Activated naive CD4-positive, alpha-beta T cell treated with anti-CD3 and anti-CD28 coated beads, Interleukin-2, amount 10 ng/mL, durations not matched to agents 5 hours and 36 hours (primary cell): ENCODE measurements around the gene SF3A2. TPM values are rescaled to one million over a fixed set of nuclear protein-coding genes. Genes with fewer than 3 reads are reported as not detected.

ENCODE experiments used
- microRNA-seq: library from miRNA; unstranded; fragments of <30 nt; microRNA quantifications from one replicate; pipeline ENCODE4 v1.2.0, GENCODE V29; 2022; ENCODE audit warnings: borderline microRNAs expressed, borderline replicate concordance
- total RNA-seq, 2 experiments: library from RNA; stranded (reverse); gene quantifications; one replicate each; pipeline ENCODE4 v1.2.3, GENCODE V29; 2021

SF3A2 gene, protein sequence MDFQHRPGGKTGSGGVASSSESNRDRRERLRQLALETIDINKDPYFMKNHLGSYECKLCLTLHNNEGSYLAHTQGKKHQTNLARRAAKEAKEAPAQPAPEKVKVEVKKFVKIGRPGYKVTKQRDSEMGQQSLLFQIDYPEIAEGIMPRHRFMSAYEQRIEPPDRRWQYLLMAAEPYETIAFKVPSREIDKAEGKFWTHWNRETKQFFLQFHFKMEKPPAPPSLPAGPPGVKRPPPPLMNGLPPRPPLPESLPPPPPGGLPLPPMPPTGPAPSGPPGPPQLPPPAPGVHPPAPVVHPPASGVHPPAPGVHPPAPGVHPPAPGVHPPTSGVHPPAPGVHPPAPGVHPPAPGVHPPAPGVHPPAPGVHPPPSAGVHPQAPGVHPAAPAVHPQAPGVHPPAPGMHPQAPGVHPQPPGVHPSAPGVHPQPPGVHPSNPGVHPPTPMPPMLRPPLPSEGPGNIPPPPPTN
- total RNA-seq = 100 to 1,000 TPM; 128 to 129 TPM

DNA sequence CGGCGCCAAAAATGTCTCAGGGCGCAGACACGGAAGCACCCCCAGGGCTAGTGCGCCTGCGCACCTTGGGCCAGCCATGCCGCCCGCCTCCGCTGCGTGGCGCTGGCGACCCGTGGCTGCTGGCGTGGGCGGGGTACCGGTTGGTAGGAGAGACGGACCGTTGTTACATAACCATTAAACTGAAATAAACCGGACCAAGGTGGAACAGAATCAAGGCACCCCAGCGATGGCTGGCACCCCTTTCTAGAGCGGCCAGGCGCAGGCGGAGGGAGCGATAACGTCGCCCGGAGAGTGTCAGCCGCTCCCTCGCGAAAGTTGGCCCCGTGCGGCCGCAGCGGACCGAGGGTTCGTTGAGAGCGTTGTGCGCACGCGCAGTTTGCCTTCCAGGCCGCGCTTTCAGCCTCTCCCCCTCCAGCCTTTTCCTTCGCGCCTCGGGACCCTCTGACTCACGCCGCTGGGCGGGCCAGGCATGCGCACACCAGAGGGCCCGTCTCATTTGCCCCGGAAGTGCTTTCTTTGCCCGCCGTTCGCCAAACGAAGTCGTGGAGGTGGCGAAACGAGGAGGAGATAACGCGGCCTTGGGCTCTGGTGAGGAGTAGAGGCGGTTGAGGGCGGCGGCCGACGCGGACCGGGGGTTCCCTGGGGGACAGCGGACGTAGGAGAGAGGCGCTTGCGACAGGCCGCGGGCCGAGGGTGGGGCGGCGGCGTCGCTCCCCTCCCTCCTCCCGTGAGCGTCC lies at the start of gene SF3A2, which contains the start of gene PLEKHJ1:
TSS of gene SF3A2 (plus strand) at position 511 of the 737 bp plus-strand sequence. CDS start 6,595 bp downstream, outside the sequence.
TSS of gene PLEKHJ1 (minus strand) at position 16 of the 737 bp plus-strand sequence. CDS start 81 bp downstream, outside the sequence.

DNA sequence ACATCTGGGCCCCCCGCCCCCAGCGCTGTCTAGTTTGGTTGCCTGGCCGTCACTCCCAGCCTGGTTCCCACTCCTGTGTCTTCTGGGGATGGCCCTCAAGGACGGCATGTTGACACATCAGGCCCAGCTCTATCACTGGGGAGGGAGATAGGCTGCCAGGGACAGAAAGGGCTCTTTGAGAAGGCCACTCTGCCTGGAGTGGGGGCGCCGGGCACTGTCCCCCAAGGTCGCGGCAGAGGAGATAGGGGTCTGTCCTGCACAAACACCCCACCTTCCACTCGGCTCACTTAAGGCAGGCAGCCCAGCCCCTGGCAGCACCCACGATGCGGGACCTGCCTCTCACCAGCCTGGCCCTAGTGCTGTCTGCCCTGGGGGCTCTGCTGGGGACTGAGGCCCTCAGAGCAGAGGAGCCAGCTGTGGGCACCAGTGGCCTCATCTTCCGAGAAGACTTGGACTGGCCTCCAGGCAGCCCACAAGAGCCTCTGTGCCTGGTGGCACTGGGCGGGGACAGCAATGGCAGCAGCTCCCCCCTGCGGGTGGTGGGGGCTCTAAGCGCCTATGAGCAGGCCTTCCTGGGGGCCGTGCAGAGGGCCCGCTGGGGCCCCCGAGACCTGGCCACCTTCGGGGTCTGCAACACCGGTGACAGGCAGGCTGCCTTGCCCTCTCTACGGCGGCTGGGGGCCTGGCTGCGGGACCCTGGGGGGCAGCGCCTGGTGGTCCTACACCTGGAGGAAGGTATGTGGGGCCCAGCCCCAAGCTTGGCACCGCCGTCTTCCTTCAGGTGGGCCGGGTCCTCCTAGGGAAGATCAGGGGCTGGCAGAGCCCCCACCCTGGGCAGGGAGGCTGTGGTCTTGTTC lies 12.6 kb downstream of the SF3A2 start, which contains the start of gene AMH:
TSS of gene AMH (plus strand) at position 314 of the 857 bp plus-strand sequence. CDS start at position 324, 10 bp downstream.

DNA sequence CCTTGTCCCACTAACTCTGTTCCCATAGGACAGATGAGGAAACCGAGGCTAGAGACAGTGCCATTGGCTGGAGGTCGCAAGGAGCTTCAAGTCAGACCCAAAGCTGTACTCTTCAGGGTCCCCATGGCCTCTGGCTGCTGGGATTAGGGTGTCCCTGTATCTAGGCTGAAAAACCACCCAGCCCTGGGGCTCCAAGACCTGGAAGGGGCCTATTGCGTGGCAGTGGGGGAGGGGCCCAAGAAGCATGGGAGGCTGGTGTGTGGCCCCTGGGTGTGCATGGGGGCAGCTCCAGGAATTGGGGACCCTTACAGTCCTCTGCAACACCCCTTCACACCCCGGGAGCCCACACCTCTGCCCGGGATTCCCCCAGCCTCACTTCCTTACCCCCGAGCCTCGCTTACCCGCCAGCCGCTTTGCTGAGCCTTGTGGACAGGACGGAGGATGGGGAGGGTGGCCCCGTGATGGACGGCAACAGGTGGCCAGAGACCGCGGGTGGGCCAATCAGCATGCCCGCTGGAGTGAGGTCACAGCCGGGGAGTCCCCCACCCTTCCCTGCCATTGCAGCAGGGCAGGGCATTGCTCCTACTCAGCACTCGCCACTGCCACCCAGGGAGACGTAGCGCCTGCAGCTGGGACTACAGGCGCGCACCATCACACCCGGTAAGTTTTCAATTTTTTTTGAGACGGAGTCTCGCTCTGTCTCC lies 19.5 kb downstream of the SF3A2 start, which contains the start of gene JSRP1:
TSS of gene JSRP1 (minus strand) at position 436 of the 704 bp plus-strand sequence. CDS start 1,103 bp downstream, outside the sequence.

DNA sequence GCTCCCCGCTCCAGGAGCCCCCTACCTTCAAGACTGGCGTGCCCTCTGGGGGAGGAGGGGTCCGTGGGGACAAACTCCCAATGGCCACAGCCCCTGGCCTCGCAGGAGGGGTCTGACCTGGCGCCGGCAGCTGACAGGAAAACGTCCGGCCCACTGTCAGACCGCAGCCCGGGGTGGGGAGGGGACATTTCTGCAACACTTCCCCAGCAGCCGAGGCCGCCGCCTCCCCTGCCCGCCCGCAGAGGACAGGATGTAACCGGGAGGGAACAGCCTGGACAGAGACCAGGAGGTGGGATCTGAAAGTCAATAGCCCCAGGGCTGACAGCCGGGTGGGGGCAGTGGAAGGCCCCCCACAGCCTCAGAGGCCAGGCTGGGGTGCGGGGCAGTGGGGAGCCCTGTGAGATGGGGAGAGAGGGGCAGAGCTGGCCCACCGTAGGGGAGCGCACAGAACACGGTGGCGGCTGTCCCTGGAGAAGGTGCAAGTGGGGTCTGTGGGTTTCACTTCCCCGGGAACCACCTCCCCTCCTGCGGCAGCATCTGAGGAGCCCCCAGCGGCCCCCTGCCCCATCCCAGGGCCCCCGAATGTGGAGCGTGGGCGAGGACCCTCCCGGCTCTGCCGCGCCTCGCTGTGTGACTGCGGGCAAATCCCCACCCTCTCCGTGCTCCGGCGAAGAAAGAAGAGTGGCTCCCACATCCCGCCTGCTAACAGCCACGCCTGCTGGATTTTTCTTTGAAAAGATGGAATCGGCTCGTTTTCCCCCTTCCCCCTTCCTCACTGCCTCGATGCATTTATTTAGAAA lies 45.6 kb downstream of the SF3A2 start, which contains the start of gene PEAK3:
TSS of gene PEAK3 (minus strand) at position 114 of the 800 bp plus-strand sequence. CDS start 1,244 bp downstream, outside the sequence.

Small RNAs within 50 kb of the gene (microRNA-seq; reads per million reads assigned to microRNA genes)
- gene MIR1227 (1.7 reads per million), gene MIR4321 (not detected)

Other genes with a start within 250 kb of the SF3A2 start
- 10 to 100 TPM; 55.4 to 63.9 TPM for gene BTBD2, start 221.1 kb upstream of the SF3A2 start, total RNA-seq
- 100 to 1,000 TPM; 333 TPM for gene MKNK2, start 185.6 kb upstream of the SF3A2 start, total RNA-seq
- 100 to 1,000 TPM; 236 to 238 TPM for gene MOB3A, start 140.5 kb upstream of the SF3A2 start, total RNA-seq
- gene IZUMO4, start 139.9 kb upstream of the SF3A2 start, total RNA-seq = 10 to 100 TPM; 17.6 to 20.1 TPM
- gene AP3D1, start 85.3 kb upstream of the SF3A2 start, total RNA-seq = 10 to 100 TPM; 83.4 to 88.5 TPM
- gene DOT1L, start 72.9 kb upstream of the SF3A2 start, total RNA-seq = 10 to 100 TPM; 55.0 to 55.2 TPM
- 10 to 100 TPM; 57.5 to 58.8 TPM for gene PLEKHJ1, start 495 bp upstream of the SF3A2 start, total RNA-seq
- gene AMH, start 12.5 kb downstream of the SF3A2 start, total RNA-seq = 1 to 10 TPM; 7.4 to 8.0 TPM
- gene JSRP1, start 19.6 kb downstream of the SF3A2 start, total RNA-seq = under 1 TPM in 1 of 2 experiments, not detected in 1; 0.76 TPM
- under 1 TPM; 0.36 to 0.43 TPM for gene PEAK3, start 45.4 kb downstream of the SF3A2 start, total RNA-seq
- 1 to 10 TPM in 1 of 2 experiments, under 1 TPM in 1; 0.72 to 1.1 TPM for gene LINGO3, start 71.3 kb downstream of the SF3A2 start, total RNA-seq
- 100 to 1,000 TPM; 119 to 131 TPM for gene LSM7, start 91.8 kb downstream of the SF3A2 start, total RNA-seq
- gene SPPL2B, start 91.9 kb downstream of the SF3A2 start, total RNA-seq = 10 to 100 TPM; 89.6 to 94.4 TPM
- not detected for gene TMPRSS9, start 123.4 kb downstream of the SF3A2 start, total RNA-seq
- gene TIMM13, start 190.8 kb downstream of the SF3A2 start, total RNA-seq = 10 to 100 TPM; 58.9 to 63.9 TPM
- 10 to 100 TPM; 75.2 to 76.2 TPM for gene LMNB2, start 220.1 kb downstream of the SF3A2 start, total RNA-seq
- 10 to 100 TPM; 40.6 to 42.7 TPM for gene GADD45B, start 239.3 kb downstream of the SF3A2 start, total RNA-seq